LHCN-M2 (cell line): Measurements from ENCODE around the gene SUCLA2. TPM values are rescaled to one million over a fixed set of nuclear protein-coding genes. Genes with fewer than 3 reads are reported as not detected.
"Not testable (repeated sequence)": the region's sequence is repeated elsewhere in the genome, so short reads cannot be mapped to it uniquely, and the experiment has no call there.

Source experiments
- DNase-seq: peaks from one replicate; pipeline ENCODE4 v3.0.0-alpha.2; 2012; ENCODE audit warnings: low read depth
- polyA plus RNA-seq: library from polyadenylated mRNA; unstranded; fragments of >200 nt; gene quantifications from one replicate; pipeline ENCODE4 v1.2.1, GENCODE V29; 2012; ENCODE audit warnings: missing spikeins
- total RNA-seq: library from RNA; depleted of rRNA; stranded (reverse); fragments of >200 nt; gene quantifications from 2 replicates; pipeline ENCODE4 v1.2.3, GENCODE V29; 2014; rRNA removed

The SUCLA2 gene
- 58.9 and 63.3 TPM in 2 replicates for total RNA-seq
- polyA plus RNA-seq, result 22.1 TPM

DNA sequence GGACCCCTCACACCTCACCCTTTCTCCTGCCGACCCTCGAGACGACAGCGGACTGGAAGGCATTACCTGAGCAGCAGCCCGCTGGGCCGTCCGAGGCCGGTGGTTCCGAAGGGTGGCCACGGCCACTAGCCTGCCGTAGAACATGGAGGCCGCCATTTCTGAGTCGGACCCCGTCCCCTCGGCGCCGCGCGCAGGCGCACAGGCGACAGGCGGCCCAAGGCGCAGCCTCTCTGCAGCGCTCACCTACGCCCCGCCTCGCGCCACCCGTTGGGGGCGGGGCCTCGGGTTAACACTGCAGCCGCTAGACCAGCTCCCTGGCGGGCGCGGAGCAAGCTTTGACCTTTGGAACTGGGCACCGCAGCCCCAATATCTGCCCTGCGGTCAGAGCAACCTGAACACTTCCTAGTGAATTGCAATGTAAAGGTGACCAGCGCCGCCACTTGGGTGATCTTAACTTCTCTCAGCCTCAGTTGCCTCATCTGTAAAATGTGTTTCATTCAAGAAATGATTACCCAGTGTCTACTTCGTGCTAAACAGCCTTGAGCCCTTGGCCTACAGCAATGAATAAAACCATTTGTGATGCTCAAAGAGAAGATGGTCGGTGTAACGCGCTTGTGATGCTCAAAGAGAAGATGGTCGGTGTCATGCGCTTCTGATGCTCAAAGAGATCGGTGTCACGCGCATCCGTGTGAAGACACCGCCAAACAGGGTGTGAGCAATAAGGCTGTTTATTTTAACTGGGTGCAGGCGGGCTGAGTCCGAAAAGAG is at the start of gene SUCLA2:
Gene SUCLA2 (minus strand): TSS at position 160 of the 768 bp plus-strand sequence. CDS start 4 bp downstream, at position 156.
- peak; percentile 83 for DNase-seq

DNA sequence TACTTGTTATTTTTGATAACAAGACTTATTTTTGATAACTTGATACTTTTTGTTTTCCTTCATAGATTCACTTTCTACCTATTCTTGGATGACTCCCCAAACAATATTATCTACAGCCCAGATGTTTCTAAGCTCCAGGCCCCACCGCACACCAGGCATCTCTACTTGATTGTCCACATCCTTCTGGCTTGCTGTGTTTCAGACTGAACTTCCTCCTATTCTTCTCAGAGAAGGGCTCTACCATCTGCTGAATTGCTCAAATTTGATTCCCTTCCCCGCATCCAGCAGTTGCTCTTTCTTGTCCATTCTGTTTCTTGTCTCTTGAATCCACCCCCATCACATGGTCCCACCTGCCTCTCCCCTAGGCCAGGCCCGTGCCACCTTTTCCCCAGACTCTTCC is 49.5 kb upstream of the SUCLA2 start:
- DNase-seq, result no peak

DNA sequence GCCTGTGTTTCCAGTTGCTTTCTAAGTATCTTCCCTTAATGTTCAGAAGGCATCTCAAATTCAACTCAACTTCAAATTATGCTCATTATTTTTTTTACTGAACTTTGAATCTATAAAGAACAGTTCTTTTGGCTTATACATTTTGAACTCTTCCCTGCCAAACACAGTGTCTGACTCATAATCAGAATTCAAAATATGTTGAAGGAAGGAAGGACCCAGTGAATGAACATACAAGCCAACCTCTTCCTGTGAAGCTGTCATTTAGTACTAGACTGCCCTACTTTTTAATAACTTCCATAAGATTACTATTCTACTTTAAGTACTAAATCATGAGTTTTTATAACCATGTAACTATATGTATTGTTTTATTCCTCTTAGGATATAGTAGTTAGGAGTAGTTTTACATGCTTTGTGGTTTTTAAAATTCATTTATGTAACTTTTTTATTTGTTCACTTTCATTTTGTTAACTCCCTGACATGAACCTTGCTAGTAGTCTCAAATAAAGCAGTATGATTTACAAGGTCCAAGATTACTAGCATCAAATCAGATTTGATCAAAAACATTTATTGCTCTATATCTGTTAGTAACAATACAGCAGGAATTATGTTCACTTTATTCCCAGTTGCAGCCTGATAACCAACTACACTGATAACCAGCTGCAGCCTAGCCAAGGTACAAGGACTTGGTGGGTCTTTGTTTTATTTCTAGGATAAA is 42.9 kb upstream of the SUCLA2 start:
- peak; percentile 52 for DNase-seq

DNA sequence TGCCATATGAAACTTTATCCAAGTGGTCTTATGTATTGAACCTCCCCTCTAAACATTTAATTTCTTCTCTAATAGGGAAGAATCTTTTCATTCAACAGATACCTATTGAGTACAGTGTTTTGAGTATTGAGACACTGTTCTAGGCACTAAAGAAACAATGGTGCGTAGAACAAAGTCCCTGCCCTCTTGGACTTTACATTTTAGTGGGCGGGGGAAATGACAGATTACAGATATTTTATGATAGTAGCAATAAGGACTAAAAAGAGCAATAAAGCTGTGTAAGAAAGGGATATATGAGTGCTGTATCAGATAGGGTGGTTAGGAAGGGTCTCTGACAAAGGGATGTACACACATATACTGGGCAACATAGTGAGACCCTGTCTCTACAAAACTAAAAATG is 41.8 kb upstream of the SUCLA2 start:
- no peak for DNase-seq

DNA sequence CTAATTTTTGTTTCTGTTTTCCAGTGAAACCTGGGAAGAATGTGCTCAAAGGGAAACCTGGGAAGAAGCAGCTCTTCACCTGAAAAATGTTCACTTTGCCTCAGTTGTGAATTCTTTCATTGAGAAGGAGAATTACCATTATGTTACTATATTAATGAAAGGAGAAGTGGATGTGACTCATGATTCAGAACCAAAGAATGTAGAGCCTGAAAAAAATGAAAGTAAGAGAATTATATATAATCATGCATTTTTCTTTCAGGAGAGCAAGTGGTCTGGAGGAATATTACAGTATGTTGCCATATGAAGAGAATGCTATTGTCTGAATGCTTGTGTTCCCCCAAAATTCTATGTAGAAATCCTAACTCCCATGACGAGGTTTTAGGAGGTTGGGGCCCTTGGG is 39.8 kb upstream of the SUCLA2 start:
- DNase-seq, result peak; percentile 5

DNA sequence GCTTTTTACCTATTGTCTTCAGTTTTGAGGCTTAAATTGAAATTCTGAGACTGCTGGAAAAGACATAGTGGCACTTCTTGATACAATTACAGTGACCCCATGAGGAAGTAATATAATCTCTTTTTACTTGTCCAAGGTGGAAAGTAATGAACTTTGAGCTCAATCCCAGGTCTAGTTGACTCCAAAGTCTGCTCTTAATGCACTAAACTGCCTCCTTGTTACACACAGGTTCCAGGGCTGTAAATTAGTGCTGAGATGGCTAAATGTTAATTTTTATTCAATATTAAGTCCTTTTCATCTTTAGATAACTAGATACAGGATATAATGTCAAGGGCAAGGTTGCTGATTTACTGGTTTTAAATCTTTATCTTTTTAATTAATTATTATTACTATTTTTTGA is 39.0 kb upstream of the SUCLA2 start:
- no peak for DNase-seq

DNA sequence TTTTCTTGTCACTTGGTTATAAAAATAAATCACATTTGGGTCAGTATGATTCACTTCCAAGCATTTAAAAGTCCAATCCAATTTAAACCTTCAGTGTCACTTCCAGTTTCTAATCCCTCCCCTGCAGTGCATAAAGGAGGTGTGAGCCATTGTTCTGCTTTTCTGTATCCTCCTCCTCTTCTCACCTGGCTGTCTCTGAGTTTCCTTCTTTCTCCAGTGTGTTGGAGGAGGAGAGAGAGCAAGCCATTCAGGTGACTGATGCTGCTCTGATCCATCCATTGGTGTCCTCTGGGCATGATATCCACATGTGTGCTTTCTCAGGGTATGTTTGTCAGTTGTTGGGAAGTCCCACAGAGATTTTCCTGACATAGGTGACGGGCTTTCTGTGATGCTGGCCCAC is 37.7 kb upstream of the SUCLA2 start:
- no peak for DNase-seq

DNA sequence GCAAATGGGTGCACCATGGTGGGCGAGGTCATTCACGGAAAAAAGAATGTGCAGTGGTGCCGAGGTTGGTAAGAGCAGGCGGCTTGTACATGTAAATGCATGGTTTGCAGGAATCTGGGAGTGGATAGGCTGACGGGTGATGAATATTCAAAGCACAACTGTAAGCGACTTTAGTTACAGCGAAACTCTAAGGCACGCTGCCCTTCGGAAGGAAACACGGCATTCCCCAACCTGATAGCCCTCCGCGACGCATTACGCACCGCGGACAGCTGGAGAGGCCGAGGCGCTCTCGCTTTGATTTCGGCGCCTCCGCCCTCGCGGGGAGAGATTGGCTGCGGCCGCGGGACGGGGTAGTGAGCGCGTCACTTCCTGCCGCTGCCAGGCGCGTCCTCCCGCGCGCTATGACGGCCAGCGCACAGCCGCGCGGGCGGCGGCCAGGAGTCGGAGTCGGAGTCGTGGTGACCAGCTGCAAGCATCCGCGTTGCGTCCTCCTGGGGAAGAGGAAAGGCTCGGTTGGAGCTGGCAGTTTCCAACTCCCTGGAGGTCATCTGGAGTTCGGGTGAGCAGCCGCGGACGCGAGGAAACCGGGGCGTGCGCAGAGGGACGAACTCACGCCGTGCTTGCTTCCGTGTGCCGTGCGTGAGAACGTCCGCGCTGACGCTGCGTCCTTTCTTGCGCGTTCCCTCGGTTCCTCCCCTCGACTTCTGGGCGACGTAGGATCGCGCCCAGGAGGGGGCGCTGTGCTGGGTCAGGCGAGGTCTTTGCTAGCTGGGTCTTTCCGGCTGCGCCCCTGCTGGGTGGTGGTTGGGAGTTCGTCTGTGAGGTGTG is 36.5 kb upstream of the SUCLA2 start, which contains the start of gene NUDT15:
Gene NUDT15 (plus strand): TSS at position 381 of the 828 bp plus-strand sequence. CDS start 21 bp downstream, at position 402.
- peak; percentile 95 for DNase-seq

DNA sequence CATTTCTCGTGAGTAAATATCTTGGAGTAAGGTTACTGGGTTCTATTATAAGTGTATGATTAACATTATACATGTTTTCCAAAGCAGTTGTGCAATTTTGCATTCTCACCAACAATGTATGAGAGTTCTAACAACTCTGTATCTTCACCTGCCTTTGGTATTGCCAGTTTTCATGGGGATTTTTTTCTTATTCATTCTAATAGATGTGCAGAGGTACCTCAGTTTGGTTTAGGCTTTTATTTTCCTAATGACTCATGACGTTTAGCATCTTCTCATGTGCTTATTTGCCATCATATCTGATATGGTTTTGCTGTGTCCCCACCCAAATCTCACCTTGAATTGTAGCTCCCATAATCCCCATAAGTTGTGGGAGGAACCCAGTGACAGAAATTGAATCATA is 28.8 kb upstream of the SUCLA2 start:
- DNase-seq, result no peak

DNA sequence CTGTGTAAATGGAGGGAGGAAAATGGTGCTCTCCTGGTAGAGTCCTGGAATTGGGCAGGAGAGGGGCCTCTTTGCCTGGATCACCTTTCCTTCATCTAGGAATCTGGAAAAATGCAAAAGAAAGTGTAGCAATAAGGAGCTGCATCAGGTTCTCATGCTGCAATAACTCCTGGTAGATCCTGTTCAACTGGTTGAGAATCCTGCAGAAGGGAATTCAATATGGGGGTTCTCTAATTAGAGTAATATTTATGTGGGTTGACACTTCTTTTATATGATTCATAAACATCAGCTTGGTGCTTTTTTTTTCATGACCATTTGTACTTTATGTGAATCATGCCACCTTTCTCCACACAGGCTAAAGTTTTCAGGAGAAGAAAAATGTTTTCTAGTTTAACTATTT is 27.0 kb upstream of the SUCLA2 start:
- DNase-seq, result no peak

DNA sequence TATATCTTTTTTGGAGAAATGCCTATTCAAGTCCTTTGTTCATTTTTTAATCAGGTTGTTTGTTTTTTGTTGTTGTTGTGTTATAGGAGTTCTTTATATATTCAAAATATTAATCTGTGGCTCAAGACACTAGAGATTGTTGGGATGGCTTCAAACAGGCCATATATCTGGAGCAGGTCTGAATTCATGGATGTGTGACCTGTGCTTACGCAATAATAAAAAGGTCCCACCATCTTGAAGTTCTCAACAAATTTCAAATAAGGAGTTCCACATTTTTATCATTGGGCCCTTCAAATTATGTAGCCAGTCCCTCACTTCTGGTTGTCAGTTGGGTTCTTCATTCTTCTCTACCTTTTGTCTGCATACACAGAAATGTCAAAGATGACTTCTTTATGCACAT is 18.7 kb upstream of the SUCLA2 start:
- DNase-seq, result no peak

DNA sequence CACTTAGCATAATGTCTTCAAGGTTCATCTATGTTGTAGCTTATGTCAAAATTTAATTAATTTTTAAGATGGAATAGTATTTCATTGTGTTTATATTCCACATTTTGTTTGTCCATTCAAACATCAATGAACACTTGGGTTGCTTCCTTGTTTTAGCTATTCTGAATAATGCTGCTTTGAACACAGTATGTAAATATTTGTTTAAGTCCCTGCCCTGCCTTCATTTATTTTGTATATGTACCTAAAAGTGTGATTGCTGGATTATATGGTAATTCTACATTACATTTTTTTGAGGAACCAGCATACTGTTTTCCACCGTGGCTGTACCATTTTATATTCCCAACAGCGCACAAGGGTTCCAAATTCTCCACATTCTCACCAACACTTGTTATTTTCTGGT is 17.6 kb upstream of the SUCLA2 start:
- no peak for DNase-seq

DNA sequence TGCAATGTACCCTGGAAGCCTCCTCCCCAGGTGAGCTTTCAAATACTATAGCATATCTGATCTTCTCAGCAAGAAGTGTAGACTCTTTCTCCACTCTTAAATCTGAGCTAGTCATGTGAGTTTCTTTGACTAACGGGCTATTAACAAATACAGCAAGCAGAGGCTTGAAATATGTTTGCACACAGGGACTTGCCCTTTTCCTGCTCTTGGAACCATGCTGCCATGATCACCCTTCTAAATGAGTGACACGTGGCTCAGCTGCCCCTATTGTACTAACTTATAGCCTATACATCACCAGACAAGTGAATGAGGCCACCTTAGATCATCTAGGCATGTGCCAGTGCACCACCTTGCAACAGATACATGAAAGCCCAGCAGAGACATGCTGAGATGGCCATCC is 13.3 kb upstream of the SUCLA2 start:
- no peak for DNase-seq

DNA sequence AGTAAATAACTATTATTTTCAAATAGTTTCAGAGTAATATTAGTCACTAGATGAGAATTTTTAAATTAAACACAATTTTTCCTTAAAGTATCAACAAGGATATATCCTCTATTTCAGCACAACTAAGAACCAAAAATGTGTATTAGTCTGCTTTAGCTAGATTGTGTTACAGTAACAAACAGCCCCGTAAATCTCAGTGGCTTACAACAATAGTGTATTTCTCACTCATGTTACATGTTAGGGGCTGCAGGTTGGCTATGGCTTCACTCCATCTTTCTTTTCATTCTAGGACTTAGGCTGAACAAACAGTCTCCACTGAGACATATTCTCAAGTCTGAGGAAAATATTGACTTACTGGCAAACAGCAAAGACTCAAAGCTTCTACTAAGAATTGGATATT is 11.6 kb upstream of the SUCLA2 start:
- DNase-seq, result no peak

DNA sequence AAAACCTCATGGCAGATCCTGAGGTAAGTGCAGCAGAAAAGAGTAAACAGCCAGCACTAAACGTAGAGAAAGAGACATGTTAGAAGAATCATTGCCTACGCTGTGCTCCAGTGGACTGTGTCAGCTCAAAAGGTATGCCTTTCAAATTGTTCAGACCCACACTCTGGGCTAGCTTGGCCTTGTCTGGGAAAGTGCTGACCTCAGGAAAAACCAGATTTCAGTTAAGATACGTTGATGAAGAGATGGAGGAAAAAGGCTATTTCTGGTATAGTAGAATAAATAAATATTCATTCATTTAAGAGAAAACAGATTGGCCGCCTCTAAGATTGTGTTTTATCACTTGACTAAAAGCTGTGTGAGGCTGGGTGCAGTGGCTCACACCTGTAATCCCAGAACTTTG is 9.6 kb upstream of the SUCLA2 start:
- no peak for DNase-seq

DNA sequence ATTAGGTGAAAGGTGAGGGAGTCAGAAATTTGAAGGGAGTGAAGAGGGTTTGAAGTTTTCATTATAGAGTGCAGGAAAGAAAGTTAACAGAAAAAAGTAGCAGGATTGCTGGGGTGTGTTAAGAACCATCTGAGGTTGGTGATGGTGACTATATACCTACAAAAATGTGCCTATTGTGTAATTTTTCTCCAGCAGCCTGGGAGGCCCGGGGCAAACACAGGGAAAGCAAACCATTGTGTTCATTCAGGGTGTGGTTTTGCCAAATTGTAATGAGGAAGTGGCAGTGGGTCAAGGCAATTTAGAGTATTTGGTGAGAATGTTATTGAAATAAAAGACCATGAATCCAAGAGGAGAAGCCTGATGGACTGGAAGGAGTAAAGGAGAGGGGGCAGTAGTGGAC is 8.2 kb upstream of the SUCLA2 start:
- DNase-seq, result peak; percentile 76

DNA sequence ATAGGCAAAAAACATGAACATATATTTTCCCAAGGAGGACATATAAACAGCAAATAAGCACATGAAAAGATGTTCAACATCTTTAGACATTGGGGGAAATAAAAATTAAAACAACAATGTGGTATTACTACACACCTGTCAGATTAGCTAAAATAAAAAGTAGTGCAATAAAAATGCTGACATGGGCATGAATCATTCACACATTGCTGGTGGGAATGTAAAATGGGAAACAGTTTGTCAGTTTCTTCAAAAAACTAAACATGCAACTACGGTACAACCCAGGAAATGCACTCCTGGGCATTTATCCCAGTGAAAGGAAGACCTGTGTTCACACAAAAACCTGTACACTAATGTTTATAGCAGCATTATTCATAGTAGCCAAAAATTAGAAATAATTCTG is 5.3 kb upstream of the SUCLA2 start:
- DNase-seq, result peak; percentile 69

DNA sequence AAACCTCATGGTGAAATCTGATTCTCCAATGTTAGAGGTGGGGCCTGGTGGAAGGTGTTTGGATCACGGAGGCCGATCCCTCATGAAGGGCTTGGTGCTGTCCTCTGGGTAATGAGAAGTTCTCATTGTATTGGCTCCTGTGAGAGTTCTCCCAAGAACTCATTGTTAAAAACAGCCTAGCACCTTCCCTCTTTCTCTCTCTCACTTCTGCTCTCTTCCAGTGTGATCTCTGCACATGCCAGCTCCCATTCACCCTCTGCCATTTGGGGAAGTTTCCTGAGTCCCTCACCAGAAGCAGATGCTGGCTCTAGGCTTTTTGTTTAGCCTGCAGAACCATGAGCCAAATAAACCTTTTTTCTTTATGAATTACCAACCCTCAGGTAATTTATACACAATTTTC is 3.1 kb upstream of the SUCLA2 start:
- no peak for DNase-seq

DNA sequence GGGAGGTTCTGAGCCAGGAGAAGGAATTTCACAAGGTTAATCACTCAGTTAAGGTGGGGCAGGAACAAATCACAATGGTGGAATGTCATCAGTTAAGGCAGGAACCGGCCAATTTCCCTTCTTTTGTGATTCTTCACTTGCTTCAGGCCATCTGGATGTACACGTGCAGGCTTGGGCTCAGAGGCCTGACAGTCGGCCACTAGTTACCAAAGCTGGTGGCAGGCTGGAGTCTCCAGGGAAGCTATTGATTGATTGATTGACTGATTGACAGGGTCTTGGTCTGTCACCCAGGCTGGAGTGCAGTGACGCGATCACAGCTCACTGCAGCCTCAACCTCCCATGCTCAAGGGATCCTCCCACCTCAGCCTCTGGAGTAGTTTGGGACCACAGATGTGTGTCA is 926 bp upstream of the SUCLA2 start:
- DNase-seq, result not testable (repeated sequence)

DNA sequence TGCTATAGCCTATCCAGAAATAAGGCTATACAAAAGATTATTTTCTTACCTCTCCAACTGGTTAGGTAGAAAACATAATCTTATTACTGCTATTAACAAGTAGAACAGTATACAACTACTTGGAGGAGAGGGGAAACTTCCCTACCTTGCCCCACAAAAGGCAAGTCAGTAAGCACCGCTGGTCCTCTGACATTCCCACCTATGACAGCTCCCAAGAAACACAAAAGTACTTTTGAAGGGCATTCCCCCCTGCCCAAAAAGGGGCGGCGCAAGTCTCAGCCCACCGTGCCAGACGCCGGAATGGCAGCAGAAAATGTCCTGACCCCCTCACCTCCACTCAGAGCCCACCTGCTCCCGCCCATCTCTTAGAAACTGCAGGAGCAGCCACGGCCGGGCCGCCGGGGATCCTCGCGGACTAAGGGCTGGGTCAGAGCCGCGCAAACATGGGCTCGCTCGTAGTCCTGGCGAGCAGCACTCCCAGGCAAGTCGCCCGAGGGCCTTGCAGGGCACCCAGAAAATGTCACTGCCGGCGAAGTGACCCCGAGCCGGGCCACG is 437 bp downstream of the SUCLA2 start:
- peak; percentile 23 for DNase-seq

DNA sequence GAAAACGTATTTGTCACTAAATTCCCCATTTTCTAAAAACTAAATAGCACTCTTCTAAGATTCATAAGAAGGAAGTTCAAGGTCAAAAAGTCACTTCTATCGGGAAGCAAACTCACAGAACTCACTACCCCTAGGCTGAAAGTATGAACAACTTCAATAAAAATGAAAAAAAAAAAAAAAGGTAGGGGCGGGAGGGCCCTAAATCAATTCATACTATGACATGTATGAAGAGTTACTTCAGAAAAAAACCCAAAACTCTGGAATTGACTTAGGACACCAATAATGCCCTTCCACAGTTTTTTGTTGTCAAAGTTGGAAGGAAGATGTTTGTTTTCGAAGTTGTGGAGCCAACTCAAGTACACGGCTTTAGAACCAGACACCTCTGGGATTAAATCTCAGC is 1.1 kb downstream of the SUCLA2 start:
- no peak for DNase-seq

DNA sequence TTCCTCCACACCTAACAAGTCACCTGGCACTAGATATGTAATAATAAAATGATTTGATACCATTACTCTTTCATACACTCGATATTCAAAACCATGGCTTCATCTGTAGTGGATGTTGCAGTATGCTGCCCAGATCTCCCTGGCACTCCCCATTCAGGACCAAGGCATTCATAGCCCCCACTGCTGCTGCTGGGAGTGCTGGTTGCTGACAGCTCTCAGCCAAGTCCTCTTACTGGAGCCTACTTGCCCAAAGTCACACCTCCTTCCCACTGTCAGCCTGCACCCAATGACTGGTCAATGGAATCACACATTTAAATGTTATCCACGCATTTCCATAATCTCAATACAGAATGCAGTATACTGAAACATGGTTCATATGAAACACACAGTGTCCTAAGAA is 3.7 kb downstream of the SUCLA2 start:
- no peak for DNase-seq
